HFF-Myc (cell line): ENCODE data around the gene TMEM178A.

Experiments used
- DNase-seq: peaks from one replicate; pipeline ENCODE4 v3.0.0-alpha.2; 2011; ENCODE audit warnings: low read depth; ENCODE audit errors: extremely low read depth
- H3K4me3 ChIP-seq: replicated peaks from 2 replicates; pipeline ENCODE4 v1.5.1; 2011; ENCODE audit warnings: low read depth, mild to moderate bottlenecking, control low read depth, low read length
- TF ChIP-seq, protein P1 (sequence below): IDR thresholded peaks from 2 replicates; pipeline ENCODE4 v1.5.1; 2012; ENCODE audit warnings: mild to moderate bottlenecking, low read depth, low read length, control low read depth; ENCODE audit errors: missing control alignments

TMEM178A gene

GRCh38 chr2:39684464-39684863 lies 18.7 kb downstream of the TMEM178A start:
- no peak for DNase-seq
- TF ChIP-seq, protein P1, sequence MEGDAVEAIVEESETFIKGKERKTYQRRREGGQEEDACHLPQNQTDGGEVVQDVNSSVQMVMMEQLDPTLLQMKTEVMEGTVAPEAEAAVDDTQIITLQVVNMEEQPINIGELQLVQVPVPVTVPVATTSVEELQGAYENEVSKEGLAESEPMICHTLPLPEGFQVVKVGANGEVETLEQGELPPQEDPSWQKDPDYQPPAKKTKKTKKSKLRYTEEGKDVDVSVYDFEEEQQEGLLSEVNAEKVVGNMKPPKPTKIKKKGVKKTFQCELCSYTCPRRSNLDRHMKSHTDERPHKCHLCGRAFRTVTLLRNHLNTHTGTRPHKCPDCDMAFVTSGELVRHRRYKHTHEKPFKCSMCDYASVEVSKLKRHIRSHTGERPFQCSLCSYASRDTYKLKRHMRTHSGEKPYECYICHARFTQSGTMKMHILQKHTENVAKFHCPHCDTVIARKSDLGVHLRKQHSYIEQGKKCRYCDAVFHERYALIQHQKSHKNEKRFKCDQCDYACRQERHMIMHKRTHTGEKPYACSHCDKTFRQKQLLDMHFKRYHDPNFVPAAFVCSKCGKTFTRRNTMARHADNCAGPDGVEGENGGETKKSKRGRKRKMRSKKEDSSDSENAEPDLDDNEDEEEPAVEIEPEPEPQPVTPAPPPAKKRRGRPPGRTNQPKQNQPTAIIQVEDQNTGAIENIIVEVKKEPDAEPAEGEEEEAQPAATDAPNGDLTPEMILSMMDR: no peak
- no peak overlapping the region for H3K4me3 ChIP-seq

DNA sequence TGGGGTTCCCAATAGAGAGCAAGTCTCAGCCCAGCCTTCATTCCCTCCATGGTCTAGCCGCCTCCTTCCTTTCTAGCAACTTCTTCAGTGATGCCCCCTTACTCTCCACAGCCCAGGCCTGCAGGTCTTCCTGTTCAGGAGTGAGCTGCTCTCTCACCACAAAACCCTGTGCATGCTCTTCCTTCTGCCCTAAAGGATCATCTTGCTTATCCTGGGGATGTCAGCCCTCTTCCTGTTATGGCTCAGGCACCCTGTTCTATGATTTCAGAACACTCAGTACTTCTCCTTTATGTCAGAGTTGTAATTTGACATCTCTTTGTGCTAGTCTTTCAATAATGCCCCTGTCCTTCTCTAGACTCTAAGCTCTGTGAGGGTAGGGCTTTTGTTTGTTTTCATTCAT lies 19.4 kb downstream of the TMEM178A start:
- no peak for DNase-seq
- H3K4me3 ChIP-seq: no peak overlapping the region
- TF ChIP-seq, protein P1: no peak

- no peak for DNase-seq
- no peak overlapping the region for H3K4me3 ChIP-seq
- TF ChIP-seq, protein P1: no peak
Observed at GRCh38 chr2:39686456-39686855, 20.7 kb downstream of the TMEM178A start.

DNA sequence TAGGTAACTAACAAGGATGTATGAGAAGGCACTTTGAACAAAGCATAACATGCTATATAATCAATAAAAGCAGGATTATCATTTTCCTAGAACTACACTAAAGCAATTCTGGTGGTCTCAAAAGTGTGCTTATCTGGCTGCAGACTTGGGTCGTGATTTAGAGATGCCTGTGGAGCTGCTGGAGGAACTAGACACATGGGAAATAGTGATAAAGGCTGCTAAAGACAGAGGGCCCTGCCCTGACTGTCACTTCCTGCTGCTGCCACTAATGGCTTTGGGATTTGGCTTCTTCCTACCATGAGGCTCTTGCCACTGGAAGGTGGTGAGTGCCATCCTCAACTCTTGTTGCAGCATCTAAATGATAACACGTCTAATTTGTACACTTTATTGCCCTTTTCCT lies 22.5 kb downstream of the TMEM178A start:
- no peak overlapping the region for H3K4me3 ChIP-seq
- no peak for DNase-seq
- TF ChIP-seq, protein P1: no peak

DNA sequence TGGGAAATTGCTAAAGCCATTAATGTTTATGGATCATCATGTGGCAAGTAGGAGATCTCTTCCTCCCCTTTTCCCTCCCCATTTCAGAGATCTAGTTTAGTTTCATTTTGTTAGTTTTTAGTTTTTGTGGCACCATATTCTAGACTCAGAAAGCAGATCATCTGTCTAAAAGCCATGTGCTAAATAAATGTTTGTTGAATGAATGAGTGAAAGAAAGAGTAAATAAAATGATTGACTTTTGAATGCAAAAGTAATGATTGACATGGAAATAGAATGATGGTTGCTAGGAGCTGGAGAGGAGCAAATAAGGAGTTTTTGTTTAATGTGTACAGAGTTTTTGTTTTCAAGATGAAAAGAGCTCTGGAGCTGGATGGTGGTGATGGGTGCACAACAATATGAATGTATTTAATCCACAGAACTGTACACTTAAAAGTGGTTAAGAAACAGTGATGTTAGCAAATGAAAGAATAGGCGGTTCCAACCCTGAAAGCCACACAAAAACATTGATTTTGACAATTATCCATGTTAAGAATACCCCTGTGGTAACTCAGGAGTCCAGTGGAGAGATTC lies 23.6 kb downstream of the TMEM178A start:
- no peak overlapping the region for H3K4me3 ChIP-seq
- TF ChIP-seq, protein P1: no peak
- no peak for DNase-seq

- DNase-seq: no peak
- TF ChIP-seq, protein P1: no peak
- H3K4me3 ChIP-seq: no peak overlapping the region
Observed at GRCh38 chr2:39689876-39690275, 24.2 kb downstream of the TMEM178A start.

- TF ChIP-seq, protein P1: no peak
- no peak overlapping the region for H3K4me3 ChIP-seq
- DNase-seq: no peak
Observed at GRCh38 chr2:39693245-39693644, 27.5 kb downstream of the TMEM178A start.
